Stimulated activated CD8-positive, alpha-beta memory T cell treated with anti-CD3 and anti-CD28 coated beads, Interleukin-12 subunit alpha, Interleukin-12 subunit beta, amount 100 ng/mL, for 1 hour (primary cell): Measurements from ENCODE around the gene SLC10A3.

Source experiments
- DNase-seq: peaks from one replicate; pipeline ENCODE4 v3.0.0-alpha.2; 2020; ENCODE audit warnings: low read depth

SLC10A3 gene

DNA sequence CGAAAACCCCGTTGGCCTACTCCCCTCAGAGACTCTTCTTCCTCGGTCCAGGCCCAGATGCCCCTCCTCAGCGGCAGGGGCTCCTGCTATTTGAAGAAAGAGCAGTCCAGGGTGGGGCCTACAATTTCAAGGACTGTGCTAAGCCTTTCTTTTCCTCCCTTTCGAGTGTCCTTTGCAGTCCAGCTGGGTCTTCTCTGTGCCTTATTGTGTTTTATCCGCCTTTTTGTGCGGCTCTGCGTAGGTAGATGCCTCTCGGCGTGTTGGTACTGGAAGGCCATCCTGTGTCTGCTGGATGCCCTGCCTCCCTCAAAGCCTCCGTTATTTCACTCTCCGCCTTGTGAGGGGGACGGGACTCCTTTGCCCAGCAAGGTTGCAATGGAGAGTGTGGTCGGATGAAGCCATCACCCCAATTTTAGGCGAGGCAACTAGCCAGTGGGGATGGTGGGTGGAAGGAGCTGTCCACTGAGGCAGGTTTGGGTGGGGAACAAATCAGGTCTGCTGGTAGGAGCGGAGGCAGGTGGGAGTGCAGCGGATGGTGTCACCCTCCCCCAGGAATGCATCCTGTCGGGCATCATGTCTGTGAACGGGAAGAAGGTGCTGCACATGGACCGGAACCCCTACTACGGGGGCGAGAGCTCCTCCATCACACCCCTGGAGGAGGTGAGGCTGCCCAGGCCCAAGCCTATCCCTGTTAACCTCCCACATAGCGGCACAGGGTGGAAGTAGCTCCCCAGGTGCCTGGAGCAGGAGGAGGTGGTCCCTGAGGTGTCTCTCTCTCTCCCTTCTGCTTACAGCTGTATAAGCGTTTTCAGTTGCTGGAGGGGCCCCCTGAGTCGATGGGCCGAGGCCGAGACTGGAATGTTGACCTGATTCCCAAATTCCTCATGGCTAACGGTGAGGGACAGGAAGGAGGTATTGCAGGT lies 52.2 kb downstream of the SLC10A3 start:
- no peak for DNase-seq
